Endometrial microvascular endothelial cells (primary cell): ENCODE results near the gene ZBTB42. TPM values are rescaled to one million over a fixed set of nuclear protein-coding genes. Genes with fewer than 3 reads are reported as not detected.

Experiments used
- in situ Hi-C: cut with HindIII; loops from 2 replicates; pipeline ENCODE4 v1.10.0; 2017; ENCODE audit warnings: low sequenced_read_pairs, low pct_unique_long_range_greater_than_20kb; ENCODE audit errors: inconsistent ontology term
- total RNA-seq: library from RNA; depleted of rRNA; stranded (reverse); fragments of >200 nt; gene quantifications from one replicate; pipeline ENCODE4 v1.2.3, GENCODE V29; 2015; ENCODE audit errors: inconsistent ontology term

ZBTB42 gene
- 3.1 TPM for total RNA-seq

GRCh38 chr14:104800771-104801519, at the start of gene ZBTB42:
ZBTB42 (plus strand) TSS chr14:104801101; CDS start chr14:104801198, 97 bp downstream.
- in situ Hi-C loops = no loop called here

GRCh38 chr14:104751539-104752422, 49.1 kb upstream of the ZBTB42 start:
- in situ Hi-C loops = no loop called here

- in situ Hi-C loops = no loop called here
Observed at GRCh38 chr14:104752423-104752734, 48.5 kb upstream of the ZBTB42 start.

GRCh38 chr14:104752735-104753527, 48.0 kb upstream of the ZBTB42 start, which contains the start of gene SIVA1:
SIVA1 (plus strand) TSS chr14:104753147; CDS start chr14:104753202, 55 bp downstream.
- in situ Hi-C loops = no loop called here

- in situ Hi-C loops = no loop called here
Observed at GRCh38 chr14:104753528-104754212, 47.2 kb upstream of the ZBTB42 start.

- in situ Hi-C loops = no loop called here
Observed at GRCh38 chr14:104754213-104754851, 46.6 kb upstream of the ZBTB42 start.

- in situ Hi-C loops = no loop called here
Observed at GRCh38 chr14:104755621-104756020, 45.3 kb upstream of the ZBTB42 start.

- in situ Hi-C loops = no loop called here
Observed at GRCh38 chr14:104756477-104757237, 44.2 kb upstream of the ZBTB42 start.

- in situ Hi-C loops = no loop called here
Observed at GRCh38 chr14:104757238-104757585, 43.7 kb upstream of the ZBTB42 start.

- in situ Hi-C loops = no loop called here
Observed at GRCh38 chr14:104757681-104758392, 43.1 kb upstream of the ZBTB42 start.

- in situ Hi-C loops = no loop called here
Observed at GRCh38 chr14:104758981-104759969, 41.6 kb upstream of the ZBTB42 start.

GRCh38 chr14:104765517-104765916, 35.4 kb upstream of the ZBTB42 start:
- in situ Hi-C loops = no loop called here

- in situ Hi-C loops = no loop called here
Observed at GRCh38 chr14:104766256-104766862, 34.5 kb upstream of the ZBTB42 start.

GRCh38 chr14:104766863-104767633, 33.9 kb upstream of the ZBTB42 start:
- in situ Hi-C loops = no loop called here

GRCh38 chr14:104767634-104767918, 33.3 kb upstream of the ZBTB42 start:
- in situ Hi-C loops = no loop called here
